ENCODE results near the gene HDDC2. TPM values are rescaled to one million over a fixed set of nuclear protein-coding genes. Genes with fewer than 3 reads are reported as not detected.

Gene HDDC2
- total RNA-seq, 1 experiment from 2014 or later: 55.2 TPM

DNA sequence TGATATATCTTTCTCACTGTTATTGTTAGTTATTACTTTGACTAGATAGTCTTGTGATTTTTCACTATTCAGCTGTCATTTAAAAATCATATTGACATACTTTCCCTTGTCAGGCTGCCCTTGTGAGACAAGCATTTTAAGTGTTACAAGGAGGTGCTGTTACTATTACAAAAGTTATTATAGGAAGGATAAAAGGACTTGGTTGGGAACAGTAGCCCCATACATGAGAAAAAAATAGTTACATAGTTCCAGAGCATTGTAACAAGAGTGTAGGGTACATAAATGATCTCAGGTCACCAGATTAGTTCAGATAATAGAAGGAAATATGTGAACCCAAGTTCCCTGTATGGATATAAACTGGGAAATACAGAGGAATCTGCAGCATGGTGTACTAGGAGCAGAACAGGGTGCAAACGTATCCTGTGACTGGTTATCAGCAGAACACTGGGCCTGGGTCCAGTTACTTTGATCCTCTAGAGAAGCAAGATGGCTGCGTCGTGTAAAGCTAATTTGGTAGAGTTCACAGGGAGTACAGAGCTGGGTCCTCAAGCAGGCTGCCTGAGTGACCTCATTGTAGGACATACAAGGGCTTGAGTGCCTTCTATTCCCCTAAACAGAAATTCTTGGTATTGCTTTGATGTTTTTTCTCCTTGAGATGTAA lies 38.5 kb upstream of the HDDC2 start:
- no peak overlapping the region for H3K27ac ChIP-seq
- no peak overlapping the region for H3K4me3 ChIP-seq
- CTCF ChIA-PET: no interaction called here
- H3K36me3 ChIP-seq (ENCODE audit: low read depth): no peaks in the 10 kb centered on the region
- H3K4me1 ChIP-seq (replicated peaks; ENCODE audit: insufficient read depth): no peaks in the 10 kb centered on the region
- no peak overlapping the region for H2AFZ ChIP-seq
- POLR2A ChIA-PET (ENCODE audit: unreplicated experiment): no interaction called here
- no peak for DNase-seq
- no peaks in the 10 kb centered on the region for H3K9me2 ChIP-seq (ENCODE audit: insufficient read depth)
- no peaks in the 10 kb centered on the region for H4K20me1 ChIP-seq (ENCODE audit: insufficient read depth)
- intact Hi-C loops (cut with micrococcal nuclease; ENCODE audit: unreplicated experiment): no loop called here
- no peaks in the 10 kb centered on the region for H3K27me3 ChIP-seq (ENCODE audit: insufficient read depth, low read depth)
- no peaks in the 10 kb centered on the region for H3K9me3 ChIP-seq (ENCODE audit: insufficient read depth, low read depth)
- no TSS peak for BruUV-seq (replicated peaks)
- no peak for TF ChIP-seq CTCF (conservative IDR thresholded peaks at IDR 0.05)
- TF ChIP-seq EZH2 (IDR thresholded peaks at IDR 0.05; ENCODE audit: low read depth): no peak
- H3F3A ChIP-seq (ENCODE audit: insufficient read depth, low read depth): no peaks in the 10 kb centered on the region
- H3K79me2 ChIP-seq (ENCODE audit: low read depth): no peaks in the 10 kb centered on the region
- H3K4me2 ChIP-seq: no peak overlapping the region

DNA sequence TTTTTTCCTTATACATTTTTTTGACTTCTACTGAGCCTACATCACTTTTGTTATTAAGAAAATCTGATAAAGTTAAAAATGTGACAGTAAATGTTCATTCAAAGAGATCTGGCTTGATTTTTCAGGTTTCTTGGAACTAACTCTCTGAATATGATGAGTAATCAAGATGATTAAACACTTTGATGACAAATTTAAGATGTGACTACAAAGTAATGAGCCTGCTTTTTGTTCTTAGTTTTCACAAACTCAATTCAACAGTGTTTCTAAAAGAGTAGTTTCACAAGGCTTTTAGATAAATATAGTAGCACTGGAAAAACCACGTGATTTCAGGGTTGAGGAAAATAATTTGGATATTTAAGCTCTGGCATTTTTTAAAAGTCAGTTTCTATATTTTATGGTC lies 37.9 kb upstream of the HDDC2 start:
- Histone ChIP-seq H3K4me1 (replicated peaks; ENCODE audit: insufficient read depth) (no peaks in the 10 kb centered on the region), H3K79me2 (ENCODE audit: low read depth) (no peaks in the 10 kb centered on the region), H3K4me2 (no peak overlapping the region), H3K27ac (no peak overlapping the region), H4K20me1 (ENCODE audit: insufficient read depth) (no peaks in the 10 kb centered on the region), H3K27me3 (ENCODE audit: insufficient read depth, low read depth) (no peaks in the 10 kb centered on the region), H3K9me3 (ENCODE audit: insufficient read depth, low read depth) (no peaks in the 10 kb centered on the region), H3F3A (ENCODE audit: insufficient read depth, low read depth) (no peaks in the 10 kb centered on the region), H3K4me3 (no peak overlapping the region), H2AFZ (no peak overlapping the region), H3K36me3 (ENCODE audit: low read depth) (no peaks in the 10 kb centered on the region), H3K9me2 (ENCODE audit: insufficient read depth) (no peaks in the 10 kb centered on the region)
- no peak for TF ChIP-seq CTCF (conservative IDR thresholded peaks at IDR 0.05)
- no peak for TF ChIP-seq EZH2 (IDR thresholded peaks at IDR 0.05; ENCODE audit: low read depth)
- CTCF ChIA-PET: no interaction called here
- intact Hi-C loops (cut with micrococcal nuclease; ENCODE audit: unreplicated experiment): no loop called here
- POLR2A ChIA-PET (ENCODE audit: unreplicated experiment): no interaction called here
- DNase-seq: no peak
- BruUV-seq (replicated peaks): no TSS peak

GRCh38 chr6:125338381-125338780 lies 36.6 kb upstream of the HDDC2 start:
- Histone ChIP-seq H3K27ac (no peak overlapping the region), H2AFZ (no peak overlapping the region), H3K79me2 (ENCODE audit: low read depth) (no peaks in the 10 kb centered on the region), H3K4me3 (no peak overlapping the region), H3K9me3 (ENCODE audit: insufficient read depth, low read depth) (no peaks in the 10 kb centered on the region), H3K9me2 (ENCODE audit: insufficient read depth) (no peaks in the 10 kb centered on the region), H3K4me1 (replicated peaks; ENCODE audit: insufficient read depth) (no peaks in the 10 kb centered on the region), H4K20me1 (ENCODE audit: insufficient read depth) (no peaks in the 10 kb centered on the region), H3K36me3 (ENCODE audit: low read depth) (no peaks in the 10 kb centered on the region), H3K4me2 (no peak overlapping the region), H3K27me3 (ENCODE audit: insufficient read depth, low read depth) (no peaks in the 10 kb centered on the region), H3F3A (ENCODE audit: insufficient read depth, low read depth) (no peaks in the 10 kb centered on the region)
- TF ChIP-seq EZH2 (IDR thresholded peaks at IDR 0.05; ENCODE audit: low read depth): no peak
- TF ChIP-seq CTCF (conservative IDR thresholded peaks at IDR 0.05): no peak
- ChIA-PET CTCF (no interaction called here), POLR2A (ENCODE audit: unreplicated experiment) (no interaction called here)
- no TSS peak for BruUV-seq (replicated peaks)
- no peak for DNase-seq
- intact Hi-C loops (cut with micrococcal nuclease; ENCODE audit: unreplicated experiment): no loop called here

Data from PC-9 (cell line).